ENCODE results near the gene L3MBTL3. TPM values are rescaled to one million over a fixed set of nuclear protein-coding genes. Genes with fewer than 3 reads are reported as not detected.

L3MBTL3 gene
- total RNA-seq, 4 donors from 2014 or later: 4.2 to 12.8 (median 6.2) TPM

- TF ChIP-seq CTCF (IDR thresholded peaks at IDR 0.05): no peak
- Histone ChIP-seq H3K36me3 (no peaks in the 10 kb centered on the region), H3K4me3 (no peak overlapping the region), H3K27ac (no peak overlapping the region), H3K27me3 (no peaks in the 10 kb centered on the region), H3K4me1 (no peaks in the 10 kb centered on the region), H3K9me3 (no peaks in the 10 kb centered on the region)
- WGBS: 92% methylated on average over 2 of the region's 2 CpGs
- DNase-seq (ENCODE audit: low spot score in 2 of 2): no peak
Observed at GRCh38 chr6:130026859-130027258, 8.5 kb downstream of the L3MBTL3 start.

GRCh38 chr6:130027948-130028347 is 9.6 kb downstream of the L3MBTL3 start:
- DNase-seq (ENCODE audit: low spot score in 2 of 2): no peak
- no peak for TF ChIP-seq CTCF (IDR thresholded peaks at IDR 0.05)
- no peak for TF ChIP-seq EP300 (IDR thresholded peaks at IDR 0.05)
- TF ChIP-seq POLR2A (IDR thresholded peaks at IDR 0.05): no peak
- TF ChIP-seq POLR2AphosphoS5 (IDR thresholded peaks at IDR 0.05): no peak
- H3K27me3 ChIP-seq: no peaks in the 10 kb centered on the region
- no peaks in the 10 kb centered on the region for H3K4me1 ChIP-seq
- no peaks in the 10 kb centered on the region for H3K9me3 ChIP-seq
- 81% methylated on average over 1 of the region's 1 CpG for WGBS
- no peak overlapping the region for H3K27ac ChIP-seq
- H3K4me3 ChIP-seq: no peak overlapping the region
- no peaks in the 10 kb centered on the region for H3K36me3 ChIP-seq

GRCh38 chr6:130029163-130029562 is 10.8 kb downstream of the L3MBTL3 start:
- H3K36me3 ChIP-seq: no peaks in the 10 kb centered on the region
- H3K27me3 ChIP-seq: no peaks in the 10 kb centered on the region
- H3K4me3 ChIP-seq: no peak overlapping the region
- no peak for DNase-seq (ENCODE audit: low spot score in 2 of 2)
- H3K9me3 ChIP-seq: no peaks in the 10 kb centered on the region
- no peaks in the 10 kb centered on the region for H3K4me1 ChIP-seq
- H3K27ac ChIP-seq: no peak overlapping the region
- no peak for TF ChIP-seq POLR2A (IDR thresholded peaks at IDR 0.05)
- no peak for TF ChIP-seq EP300 (IDR thresholded peaks at IDR 0.05)
- TF ChIP-seq POLR2AphosphoS5 (IDR thresholded peaks at IDR 0.05): no peak
- no peak for TF ChIP-seq CTCF (IDR thresholded peaks at IDR 0.05)
- 75% methylated on average over 6 of the region's 6 CpGs for WGBS

- Histone ChIP-seq H3K4me3 (no peak overlapping the region), H3K27me3 (no peaks in the 10 kb centered on the region), H3K4me1 (no peaks in the 10 kb centered on the region), H3K9me3 (no peaks in the 10 kb centered on the region), H3K36me3 (no peaks in the 10 kb centered on the region), H3K27ac (no peak overlapping the region)
- TF ChIP-seq CTCF (IDR thresholded peaks at IDR 0.05): no peak
- TF ChIP-seq POLR2A (IDR thresholded peaks at IDR 0.05): no peak
- TF ChIP-seq EP300 (IDR thresholded peaks at IDR 0.05): no peak
- TF ChIP-seq POLR2AphosphoS5 (IDR thresholded peaks at IDR 0.05): no peak
- no peak for DNase-seq (ENCODE audit: low spot score in 2 of 2)
- WGBS: 91% methylated on average over 9 of the region's 9 CpGs
Observed at GRCh38 chr6:130032758-130033340, 14.5 kb downstream of the L3MBTL3 start.

GRCh38 chr6:130033949-130034348 is 15.6 kb downstream of the L3MBTL3 start:
- Histone ChIP-seq H3K4me1 (no peaks in the 10 kb centered on the region), H3K27ac (no peak overlapping the region), H3K4me3 (no peak overlapping the region), H3K27me3 (no peaks in the 10 kb centered on the region), H3K36me3 (no peaks in the 10 kb centered on the region), H3K9me3 (no peaks in the 10 kb centered on the region)
- WGBS: 89% methylated on average over 5 of the region's 5 CpGs
- DNase-seq (ENCODE audit: low spot score in 2 of 2): no peak
- TF ChIP-seq EP300 (IDR thresholded peaks at IDR 0.05) (no peak), POLR2AphosphoS5 (IDR thresholded peaks at IDR 0.05) (no peak), POLR2A (IDR thresholded peaks at IDR 0.05) (no peak), CTCF (IDR thresholded peaks at IDR 0.05) (no peak)
